Measurements from ENCODE around the gene MYL7. TPM values are rescaled to one million over a fixed set of nuclear protein-coding genes. Genes with fewer than 3 reads are reported as not detected.

Gene MYL7
- total and polyA plus RNA-seq, 2 donors (not counting 3 experiments of a cell fraction or from before 2014, with no cell fraction given) = not detected

DNA sequence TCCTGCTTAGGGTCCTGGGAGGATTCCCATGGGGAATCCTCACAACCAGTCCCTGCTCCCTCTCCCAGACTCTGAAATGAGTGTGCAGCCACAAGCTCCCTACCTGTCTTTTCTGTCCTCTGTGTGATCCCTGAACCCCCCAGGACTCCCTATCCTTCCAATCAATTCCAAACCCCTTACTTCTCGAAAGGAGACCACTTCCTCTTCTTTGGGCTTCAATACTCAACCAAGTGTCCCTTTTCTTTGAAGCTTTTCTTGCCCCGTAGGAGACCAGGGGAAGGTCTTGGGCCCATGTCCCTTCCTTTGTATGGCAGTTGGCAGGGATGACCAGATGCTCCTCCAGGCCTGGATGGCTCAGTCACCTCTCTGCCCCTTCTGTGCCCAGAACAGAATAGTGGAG is 35.3 kb downstream of the MYL7 start:
- Histone ChIP-seq H3K27ac (ENCODE audit: insufficient read depth, low read depth, low read length) (no peak overlapping the region), H2AFZ (ENCODE audit: low read depth, low read length) (no peak overlapping the region), H3K4me3 (replicated peaks in 1 of 3; ENCODE audit: insufficient read depth in 1 of 3, low read depth in 1 of 3, low read length in 3 of 3) (no peak overlapping the region), H3K36me3 (ENCODE audit: control insufficient read depth in 2 of 2, extremely low read depth in 1 of 2, insufficient read depth in 2 of 2, low read length in 2 of 2) (no peaks in the 10 kb centered on the region), H3K9me1 (replicated peaks; ENCODE audit: control insufficient read depth, extremely low read depth, insufficient read depth, low read length) (no peaks in the 10 kb centered on the region), H3K9ac (replicated peaks; ENCODE audit: extremely low read depth, insufficient read depth, low read length) (no peak overlapping the region), H3K4me1 (ENCODE audit: control insufficient read depth, extremely low read depth, insufficient read depth, low read length) (peaks cover 3% of the 10 kb centered on the region), H3K79me2 (ENCODE audit: control insufficient read depth, insufficient read depth, low read length) (peaks cover 5% of the 10 kb centered on the region), H4K20me1 (replicated peaks; ENCODE audit: control insufficient read depth, extremely low read depth, insufficient read depth, low read length) (no peaks in the 10 kb centered on the region), H3K9me3 (replicated peaks; ENCODE audit: control insufficient read depth, insufficient read depth, low read length) (no peaks in the 10 kb centered on the region), H3K4me2 (ENCODE audit: insufficient read depth, low read length) (no peak overlapping the region), H3K27me3 (ENCODE audit: control insufficient read depth in 2 of 2, insufficient read depth in 2 of 2, low read length in 2 of 2) (no peaks in the 10 kb centered on the region)
- ChIA-PET CTCF (interaction anchor here (1.2 to 2.8 kb wide), 5 partner anchors 10 to 33 kb away, joined by 3 to 17 read pairs (median 6); partner anchors contain the start of gene POLD2), POLR2A (no interaction called here)
- DNase-seq (ENCODE audit: low read depth, low spot score) (no peak), FAIRE-seq (no peak)
- intact Hi-C loops (cut with micrococcal nuclease) (loop anchor here (2.0 kb wide), 2 partner anchors 17 to 23 kb away; partner anchors contain the start of genes POLD2 and POLM), dilution Hi-C loops (cut with MboI; ENCODE audit: extremely low pct_ligation_motif_present, low sequenced_read_pairs) (no loop called here)
- BruUV-seq (replicated peaks) = no TSS peak
- TF ChIP-seq POLR2AphosphoS5 (IDR thresholded peaks at IDR 0.05; ENCODE audit: insufficient read depth, low read depth, low read length) (no peak), JUN (IDR thresholded peaks at IDR 0.05; ENCODE audit: borderline replicate concordance, insufficient read depth, insufficient read length, low read depth) (no peak), FOS (IDR thresholded peaks at IDR 0.05; ENCODE audit: borderline replicate concordance, insufficient read depth, low read length) (no peak), POLR2A (IDR thresholded peaks at IDR 0.05; ENCODE audit: low read depth, low read length) (no peak)
- TF ChIP-seq, protein P1, sequence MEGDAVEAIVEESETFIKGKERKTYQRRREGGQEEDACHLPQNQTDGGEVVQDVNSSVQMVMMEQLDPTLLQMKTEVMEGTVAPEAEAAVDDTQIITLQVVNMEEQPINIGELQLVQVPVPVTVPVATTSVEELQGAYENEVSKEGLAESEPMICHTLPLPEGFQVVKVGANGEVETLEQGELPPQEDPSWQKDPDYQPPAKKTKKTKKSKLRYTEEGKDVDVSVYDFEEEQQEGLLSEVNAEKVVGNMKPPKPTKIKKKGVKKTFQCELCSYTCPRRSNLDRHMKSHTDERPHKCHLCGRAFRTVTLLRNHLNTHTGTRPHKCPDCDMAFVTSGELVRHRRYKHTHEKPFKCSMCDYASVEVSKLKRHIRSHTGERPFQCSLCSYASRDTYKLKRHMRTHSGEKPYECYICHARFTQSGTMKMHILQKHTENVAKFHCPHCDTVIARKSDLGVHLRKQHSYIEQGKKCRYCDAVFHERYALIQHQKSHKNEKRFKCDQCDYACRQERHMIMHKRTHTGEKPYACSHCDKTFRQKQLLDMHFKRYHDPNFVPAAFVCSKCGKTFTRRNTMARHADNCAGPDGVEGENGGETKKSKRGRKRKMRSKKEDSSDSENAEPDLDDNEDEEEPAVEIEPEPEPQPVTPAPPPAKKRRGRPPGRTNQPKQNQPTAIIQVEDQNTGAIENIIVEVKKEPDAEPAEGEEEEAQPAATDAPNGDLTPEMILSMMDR (IDR thresholded peaks at IDR 0.05; ENCODE audit: extremely low read depth in 1 of 2, insufficient read depth in 1 of 2, low read depth in 1 of 2, low read length in 2 of 2) = no peak
- TF ChIP-seq, protein P2, sequence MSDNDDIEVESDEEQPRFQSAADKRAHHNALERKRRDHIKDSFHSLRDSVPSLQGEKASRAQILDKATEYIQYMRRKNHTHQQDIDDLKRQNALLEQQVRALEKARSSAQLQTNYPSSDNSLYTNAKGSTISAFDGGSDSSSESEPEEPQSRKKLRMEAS (IDR thresholded peaks at IDR 0.05; ENCODE audit: insufficient read depth, insufficient read length) = no peak

Data from endothelial cell of umbilical vein (primary cell).